ENCODE measurements around the gene PHAF1. TPM values are rescaled to one million over a fixed set of nuclear protein-coding genes. Genes with fewer than 3 reads are reported as not detected.

The PHAF1 gene
- total RNA-seq, 1 donor from 2014 or later: 27.1 TPM

DNA sequence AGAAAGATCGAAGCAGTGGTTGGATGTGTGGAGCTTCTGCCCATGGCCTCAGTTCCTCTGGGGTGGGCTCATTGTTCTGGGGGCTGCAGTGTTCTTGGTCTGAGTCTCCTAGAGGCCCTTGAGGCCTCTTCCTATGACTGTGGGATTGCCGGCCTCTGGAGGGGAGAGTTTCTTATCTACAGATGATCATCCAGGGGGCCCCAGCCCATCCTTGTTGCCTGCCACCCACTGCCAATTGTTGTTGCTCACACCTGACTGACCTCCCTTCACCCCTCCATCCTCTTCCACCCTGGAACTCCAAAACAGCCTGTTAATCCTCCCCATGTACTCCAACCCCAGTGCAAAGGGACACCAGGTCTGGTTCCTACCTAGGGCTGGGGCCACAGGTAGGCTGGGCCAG lies 35.2 kb downstream of the PHAF1 start:
- H3K4me1 Mint-ChIP-seq (ENCODE audit: low read depth, unreplicated experiment): no peaks in the 10 kb centered on the region
- H3K4me3 Mint-ChIP-seq (ENCODE audit: unreplicated experiment): no peak overlapping the region
- H3K27me3 Mint-ChIP-seq (ENCODE audit: unreplicated experiment): peaks cover 9% of the 10 kb centered on the region
- no peak for TF ChIP-seq CTCF (IDR thresholded peaks at IDR 0.05; ENCODE audit: partially characterized antibody, unreplicated experiment)
- peaks cover 10% of the 10 kb centered on the region for H3K36me3 Mint-ChIP-seq (ENCODE audit: unreplicated experiment)
- no peak for DNase-seq
- H3K9me3 Mint-ChIP-seq (ENCODE audit: unreplicated experiment): peaks cover 4% of the 10 kb centered on the region
- no peak overlapping the region for H3K27ac Mint-ChIP-seq (ENCODE audit: unreplicated experiment)

GRCh38 chr16:67145746-67146145 lies 36.0 kb downstream of the PHAF1 start:
- H3K27me3 Mint-ChIP-seq (ENCODE audit: unreplicated experiment): peaks cover 9% of the 10 kb centered on the region
- H3K9me3 Mint-ChIP-seq (ENCODE audit: unreplicated experiment): peaks cover 4% of the 10 kb centered on the region

DNA sequence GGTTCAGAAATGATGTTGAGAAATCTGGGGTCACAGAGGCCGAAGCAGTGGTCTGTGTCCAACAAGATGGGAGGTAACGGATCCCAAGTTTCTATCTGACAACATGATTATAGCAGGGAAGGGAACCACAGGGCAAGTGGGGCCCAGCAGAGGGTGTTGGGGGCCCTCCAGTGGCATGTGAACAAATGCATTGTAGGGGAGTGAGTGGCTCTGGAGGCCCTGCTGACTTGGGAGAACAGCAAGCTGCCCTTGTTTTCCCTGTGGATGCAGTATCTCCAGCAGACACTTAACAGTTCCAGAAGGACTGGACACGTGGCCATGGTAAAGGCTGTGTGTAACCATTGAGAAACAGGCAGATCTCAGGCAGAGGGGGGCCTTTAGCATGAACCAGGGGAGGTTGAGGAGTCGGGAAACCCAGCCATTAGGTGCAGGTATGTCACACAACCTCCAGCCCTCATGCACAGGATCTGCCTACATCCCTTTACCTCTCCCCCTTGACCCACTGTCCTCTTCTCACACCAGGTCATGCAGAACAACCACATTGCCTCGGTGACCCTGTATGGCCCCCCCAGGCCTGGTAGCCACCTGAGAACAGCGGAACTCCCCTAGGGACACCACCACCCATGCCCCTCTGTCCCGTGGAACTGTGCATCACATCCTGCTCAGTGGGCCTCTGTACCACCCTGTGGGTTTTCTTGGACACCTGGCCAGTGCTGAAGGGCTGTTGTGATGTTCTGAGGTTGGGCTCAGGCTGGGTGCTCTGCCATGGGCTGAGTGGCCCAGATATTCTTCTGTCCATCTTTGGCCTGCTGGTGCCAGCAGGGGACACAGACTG lies 37.0 kb downstream of the PHAF1 start:
- Mint-ChIP-seq H3K4me3 (ENCODE audit: unreplicated experiment) (no peak overlapping the region), H3K36me3 (ENCODE audit: unreplicated experiment) (peaks cover 5% of the 10 kb centered on the region)
- DNase-seq: no peak

More at GRCh38 chr16:67145746-67146145, 36.0 kb downstream of the PHAF1 start:
- no peaks in the 10 kb centered on the region for H3K4me1 Mint-ChIP-seq (ENCODE audit: low read depth, unreplicated experiment)
- no peak for DNase-seq
- H3K36me3 Mint-ChIP-seq (ENCODE audit: unreplicated experiment): peaks cover 10% of the 10 kb centered on the region
- H3K27ac Mint-ChIP-seq (ENCODE audit: unreplicated experiment): no peak overlapping the region
- no peak for TF ChIP-seq CTCF (IDR thresholded peaks at IDR 0.05; ENCODE audit: partially characterized antibody, unreplicated experiment)
- no peak overlapping the region for H3K4me3 Mint-ChIP-seq (ENCODE audit: unreplicated experiment)

DNA sequence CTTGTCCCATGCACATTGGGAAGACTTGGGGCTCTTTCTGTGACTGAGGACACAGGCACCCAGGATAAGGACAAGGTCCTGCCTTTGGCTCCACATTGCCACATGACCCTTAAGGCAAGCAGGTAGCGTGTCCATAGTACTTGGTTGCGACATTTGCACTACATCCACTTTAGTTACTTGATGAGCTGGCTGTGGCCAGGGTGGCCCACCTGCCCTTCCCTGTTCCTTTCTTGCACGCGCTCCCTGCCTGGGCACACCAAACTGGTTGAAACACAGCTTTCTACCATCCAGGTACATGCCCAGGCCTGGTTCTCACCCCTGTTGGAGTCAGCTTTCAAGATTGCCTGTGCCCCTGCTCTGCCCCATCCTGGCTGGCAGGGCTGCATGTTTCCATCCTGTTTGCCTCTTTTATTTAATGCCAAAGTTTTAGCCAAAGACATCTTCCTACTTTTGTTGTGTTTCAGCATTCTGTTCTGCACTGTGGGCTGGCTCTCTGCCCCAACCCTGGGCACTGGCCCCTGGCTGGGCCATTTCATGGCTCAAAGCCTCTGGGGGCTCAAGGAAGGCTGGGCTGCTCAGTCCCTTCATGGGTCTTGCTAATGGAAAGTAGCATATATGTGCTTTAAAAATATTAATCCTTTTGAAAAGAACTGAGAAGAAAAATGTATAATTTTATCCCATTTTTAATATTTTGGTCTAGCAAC lies 37.8 kb downstream of the PHAF1 start:
- no peak for TF ChIP-seq CTCF (IDR thresholded peaks at IDR 0.05; ENCODE audit: partially characterized antibody, unreplicated experiment)
- Mint-ChIP-seq H3K9me3 (ENCODE audit: unreplicated experiment) (peaks cover 2% of the 10 kb centered on the region), H3K27ac (ENCODE audit: unreplicated experiment) (no peak overlapping the region), H3K27me3 (ENCODE audit: unreplicated experiment) (peaks cover 13% of the 10 kb centered on the region), H3K36me3 (ENCODE audit: unreplicated experiment) (peaks cover 6% of the 10 kb centered on the region), H3K4me1 (ENCODE audit: low read depth, unreplicated experiment) (peaks cover 3% of the 10 kb centered on the region), H3K4me3 (ENCODE audit: unreplicated experiment) (no peak overlapping the region)
- no peak for DNase-seq

More for the DNA sequence above, 37.0 kb downstream of the PHAF1 start:
- H3K27me3 Mint-ChIP-seq (ENCODE audit: unreplicated experiment): peaks cover 11% of the 10 kb centered on the region
- no peak for TF ChIP-seq CTCF (IDR thresholded peaks at IDR 0.05; ENCODE audit: partially characterized antibody, unreplicated experiment)
- H3K9me3 Mint-ChIP-seq (ENCODE audit: unreplicated experiment): peaks cover 2% of the 10 kb centered on the region
- no peak overlapping the region for H3K27ac Mint-ChIP-seq (ENCODE audit: unreplicated experiment)
- H3K4me1 Mint-ChIP-seq (ENCODE audit: low read depth, unreplicated experiment): peaks cover 3% of the 10 kb centered on the region

DNA sequence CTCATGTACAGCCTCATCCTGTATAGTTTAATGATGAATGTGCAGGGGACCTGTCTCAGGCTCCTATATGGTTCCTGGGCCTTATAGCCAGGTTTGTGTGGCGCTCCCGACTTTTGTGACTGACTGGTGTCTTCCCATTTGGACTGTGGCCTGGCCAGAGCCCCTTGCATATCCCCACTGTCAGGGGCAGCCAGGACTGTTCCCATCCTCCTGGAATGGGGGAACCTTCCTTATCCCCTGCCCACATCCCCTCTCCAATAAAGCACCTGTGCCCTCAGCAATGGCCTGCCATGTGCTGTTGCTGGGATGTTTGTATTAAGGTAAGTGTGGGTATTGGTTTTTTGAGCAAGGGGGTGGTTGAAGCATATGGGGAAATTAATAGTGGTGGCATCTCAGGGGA lies 38.5 kb downstream of the PHAF1 start:
- Mint-ChIP-seq H3K27ac (ENCODE audit: unreplicated experiment) (no peak overlapping the region), H3K4me3 (ENCODE audit: unreplicated experiment) (peak overlapping the region; percentile 14), H3K36me3 (ENCODE audit: unreplicated experiment) (peaks cover 9% of the 10 kb centered on the region), H3K9me3 (ENCODE audit: unreplicated experiment) (peaks cover 3% of the 10 kb centered on the region), H3K4me1 (ENCODE audit: low read depth, unreplicated experiment) (peaks cover 3% of the 10 kb centered on the region), H3K27me3 (ENCODE audit: unreplicated experiment) (peaks cover 19% of the 10 kb centered on the region)
- DNase-seq: no peak
- no peak for TF ChIP-seq CTCF (IDR thresholded peaks at IDR 0.05; ENCODE audit: partially characterized antibody, unreplicated experiment)
